Erythroblast (primary cell): ENCODE data around the gene APBB2.

Experiments
- GATA1 ChIP-seq: IDR thresholded peaks from 2 replicates; pipeline ENCODE4 v1.6.1; 2011; ENCODE audit warnings: low read depth, mild to moderate bottlenecking, control low read depth, low read length, moderate library complexity
- POLR2A ChIP-seq: IDR thresholded peaks from 2 replicates; pipeline ENCODE4 v1.6.1; 2011; ENCODE audit warnings: mild to moderate bottlenecking, low read length

DNA sequence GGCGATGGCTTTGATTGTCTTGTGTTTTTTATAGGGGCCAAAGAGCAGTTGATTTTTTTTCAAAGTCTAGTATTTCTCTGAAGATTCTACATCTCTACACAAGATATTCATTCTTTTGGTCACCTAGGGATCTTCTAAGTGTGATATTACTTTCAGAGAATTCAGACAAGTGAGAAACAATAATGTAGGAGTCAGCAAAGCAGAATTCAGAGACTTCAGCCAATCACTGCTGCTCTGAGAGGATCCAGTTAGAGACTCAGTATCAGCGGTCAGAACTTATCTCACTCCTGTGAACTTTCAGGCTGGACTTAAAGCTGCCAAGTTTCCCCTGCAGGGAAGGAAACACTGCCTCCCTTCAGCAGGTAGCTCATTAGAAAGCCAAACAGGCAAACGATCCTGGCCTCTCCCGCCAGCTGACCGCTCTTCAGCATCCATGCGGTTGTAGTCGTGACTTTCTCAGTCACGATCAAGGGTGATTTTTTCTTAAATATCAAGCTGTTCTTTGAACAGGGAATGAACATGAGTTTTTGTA is 405.4 kb downstream of the APBB2 start:
- no peak for TF ChIP-seq POLR2A
- no peak for TF ChIP-seq GATA1
